GM19468 (cell line): ENCODE measurements around the gene SLC27A1.

Source experiments
- ATAC-seq: cut with Tn5 transposase; IDR thresholded peaks from one replicate; pipeline ENCODE4 v1.9.1; 2021; ENCODE audit warnings: mild to moderate bottlenecking, moderate library complexity, moderate number of reproducible peaks; ENCODE audit not compliant: unreplicated experiment; ENCODE audit errors: extremely low read depth

Gene SLC27A1

GRCh38 chr19:17470068-17470841 is at the start of gene SLC27A1:
Gene SLC27A1, plus strand, starts transcription at chr19:17470524. Its CDS starts 17 bp downstream, at chr19:17470541.
- ATAC-seq, result peak; percentile 67

- no peak for ATAC-seq
Observed at GRCh38 chr19:17421942-17422341, 48.4 kb upstream of the SLC27A1 start.

- ATAC-seq, result no peak
Observed at GRCh38 chr19:17423429-17424208, 46.7 kb upstream of the SLC27A1 start.

- no peak for ATAC-seq
Observed at GRCh38 chr19:17424743-17425365, 45.5 kb upstream of the SLC27A1 start.

- ATAC-seq, result no peak
Observed at GRCh38 chr19:17429641-17430113, 40.6 kb upstream of the SLC27A1 start.

- ATAC-seq, result no peak
Observed at GRCh38 chr19:17431417-17431816, 38.9 kb upstream of the SLC27A1 start.

GRCh38 chr19:17435218-17435617 is 35.1 kb upstream of the SLC27A1 start:
- no peak for ATAC-seq

- no peak for ATAC-seq
Observed at GRCh38 chr19:17436094-17436873, 34.0 kb upstream of the SLC27A1 start.

GRCh38 chr19:17436874-17437267 is 33.5 kb upstream of the SLC27A1 start:
- no peak for ATAC-seq

GRCh38 chr19:17441241-17442021 is 28.9 kb upstream of the SLC27A1 start:
- no peak for ATAC-seq

GRCh38 chr19:17445526-17446165 is 24.7 kb upstream of the SLC27A1 start:
- ATAC-seq, result no peak

- no peak for ATAC-seq
Observed at GRCh38 chr19:17447704-17448130, 22.6 kb upstream of the SLC27A1 start.

- no peak for ATAC-seq
Observed at GRCh38 chr19:17448131-17448967, 22.0 kb upstream of the SLC27A1 start, which contains the start of gene TMEM221. Gene TMEM221, minus strand, starts transcription at chr19:17448668. Its CDS starts 206 bp downstream, at chr19:17448462.

GRCh38 chr19:17450264-17451075 is 19.9 kb upstream of the SLC27A1 start:
- no peak for ATAC-seq

GRCh38 chr19:17451820-17452219 is 18.5 kb upstream of the SLC27A1 start:
- ATAC-seq, result no peak

- ATAC-seq, result no peak
Observed at GRCh38 chr19:17454576-17455071, 15.7 kb upstream of the SLC27A1 start.
